ENCODE results near the gene RAB40C.

GRCh38 chr16:622920-623280 is 33.0 kb downstream of the RAB40C start:
- no peak for TF ChIP-seq EZH2 (IDR thresholded peaks at IDR 0.05; ENCODE audit: low read length, missing control alignments)
- TF ChIP-seq, protein P1, sequence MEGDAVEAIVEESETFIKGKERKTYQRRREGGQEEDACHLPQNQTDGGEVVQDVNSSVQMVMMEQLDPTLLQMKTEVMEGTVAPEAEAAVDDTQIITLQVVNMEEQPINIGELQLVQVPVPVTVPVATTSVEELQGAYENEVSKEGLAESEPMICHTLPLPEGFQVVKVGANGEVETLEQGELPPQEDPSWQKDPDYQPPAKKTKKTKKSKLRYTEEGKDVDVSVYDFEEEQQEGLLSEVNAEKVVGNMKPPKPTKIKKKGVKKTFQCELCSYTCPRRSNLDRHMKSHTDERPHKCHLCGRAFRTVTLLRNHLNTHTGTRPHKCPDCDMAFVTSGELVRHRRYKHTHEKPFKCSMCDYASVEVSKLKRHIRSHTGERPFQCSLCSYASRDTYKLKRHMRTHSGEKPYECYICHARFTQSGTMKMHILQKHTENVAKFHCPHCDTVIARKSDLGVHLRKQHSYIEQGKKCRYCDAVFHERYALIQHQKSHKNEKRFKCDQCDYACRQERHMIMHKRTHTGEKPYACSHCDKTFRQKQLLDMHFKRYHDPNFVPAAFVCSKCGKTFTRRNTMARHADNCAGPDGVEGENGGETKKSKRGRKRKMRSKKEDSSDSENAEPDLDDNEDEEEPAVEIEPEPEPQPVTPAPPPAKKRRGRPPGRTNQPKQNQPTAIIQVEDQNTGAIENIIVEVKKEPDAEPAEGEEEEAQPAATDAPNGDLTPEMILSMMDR (conservative IDR thresholded peaks at IDR 0.05 in 1 of 2, IDR thresholded peaks at IDR 0.05 in 1 of 2; ENCODE audit: low read depth in 1 of 2, low read length in 2 of 2) = no peak

Data from fibroblast of lung (primary cell).